Suprapubic skin (tissue), 4 donors: ENCODE data around the gene FEZF2. TPM values are rescaled to one million over a fixed set of nuclear protein-coding genes. Genes with fewer than 3 reads are reported as not detected.
A peak's percentile ranks its signal among the peaks of the same experiment; 100 is the strongest.

Experiments used
- DNase-seq, 2 donors: peaks; one replicate each; pipeline ENCODE4 v3.0.0-alpha.2; 2019; ENCODE audit warnings: low spot score in 2 of 2
- H3K27ac ChIP-seq: fragments of 200-600 bp; sonication (generic); one replicate; pipeline ENCODE4 v1.5.1; 2019
- H3K27me3 ChIP-seq: fragments of 200-600 bp; sonication (generic); one replicate; pipeline ENCODE4 v1.5.1; 2019
- H3K36me3 ChIP-seq: fragments of 200-600 bp; sonication (generic); one replicate; pipeline ENCODE4 v1.5.1; 2019
- H3K4me1 ChIP-seq: fragments of 200-600 bp; sonication (generic); one replicate; pipeline ENCODE4 v1.5.1; 2019
- H3K4me3 ChIP-seq: fragments of 200-600 bp; sonication (generic); one replicate; pipeline ENCODE4 v1.5.1; 2019; ENCODE audit warnings: mild to moderate bottlenecking
- H3K9me3 ChIP-seq: fragments of 200-600 bp; sonication (generic); one replicate; pipeline ENCODE4 v1.5.1; 2019
- CTCF ChIP-seq, 2 donors: fragments of 200-600 bp in 1 of 2; fragments of 450-650 bp in 1 of 2; sonication (generic) in 1 of 2; IDR thresholded peaks; one replicate each; pipeline ENCODE4 v1.5.1; 2016 to 2019; ENCODE audit warnings: antibody characterized with exemption in 2 of 2, mild to moderate bottlenecking in 1 of 2, moderate library complexity in 1 of 2
- EP300 ChIP-seq: sonication (generic); formaldehyde crosslinking; IDR thresholded peaks from one replicate; pipeline ENCODE4 v1.6.1; 2017; ENCODE audit warnings: antibody characterized with exemption
- POLR2A ChIP-seq, 2 donors: fragments of 450-650 bp; IDR thresholded peaks; one replicate each; pipeline ENCODE4 v1.6.1; 2017; ENCODE audit warnings: antibody characterized with exemption in 2 of 2, mild to moderate bottlenecking in 2 of 2, moderate library complexity in 2 of 2
- POLR2AphosphoS5 ChIP-seq, 3 donors: sonication (generic); formaldehyde crosslinking; IDR thresholded peaks; one replicate each; pipeline ENCODE4 v1.6.1; 2017; ENCODE audit warnings: antibody characterized with exemption in 3 of 3
- WGBS: methylation state at CpG from one replicate; pipeline ENCODE4 v1.1.5; 2018; 5-methylcytosine and 5-hydroxymethylcytosine counted together
- total RNA-seq, 4 donors: library from RNA; depleted of rRNA; stranded (reverse); fragments of >200 nt; gene quantifications; one replicate each; pipeline ENCODE4 v1.1.0, GENCODE V29; 2016

Gene FEZF2
- total RNA-seq, 4 donors from 2014 or later, result not detected

- Histone ChIP-seq H3K4me3 (no peak overlapping the region), H3K27ac (no peak overlapping the region), H3K4me1 (no peaks in the 10 kb centered on the region), H3K27me3 (no peaks in the 10 kb centered on the region), H3K9me3 (no peaks in the 10 kb centered on the region), H3K36me3 (peaks cover 7% of the 10 kb centered on the region)
- no peak for DNase-seq
- TF ChIP-seq POLR2AphosphoS5 (IDR thresholded peaks at IDR 0.05) (no peak), POLR2A (IDR thresholded peaks at IDR 0.05) (no peak), CTCF (IDR thresholded peaks at IDR 0.05) (peak; percentile 14 to 33), EP300 (no peak)
- WGBS, result 53% methylated on average over 2 of the region's 2 CpGs
These were observed 40.5 kb downstream of the FEZF2 start for GRCh38 chr3:62332835-62333244.

GRCh38 chr3:62332017-62332416, 41.3 kb downstream of the FEZF2 start:
- Histone ChIP-seq H3K4me3 (no peak overlapping the region), H3K36me3 (peaks cover 7% of the 10 kb centered on the region), H3K4me1 (no peaks in the 10 kb centered on the region), H3K9me3 (no peaks in the 10 kb centered on the region), H3K27ac (no peak overlapping the region), H3K27me3 (no peaks in the 10 kb centered on the region)
- no peak for DNase-seq
- TF ChIP-seq POLR2AphosphoS5 (IDR thresholded peaks at IDR 0.05) (no peak), CTCF (IDR thresholded peaks at IDR 0.05) (no peak), POLR2A (IDR thresholded peaks at IDR 0.05) (no peak), EP300 (no peak)
- 69% methylated on average over 1 of the region's 1 CpG for WGBS

GRCh38 chr3:62329971-62330370, 43.4 kb downstream of the FEZF2 start:
- Histone ChIP-seq H3K4me3 (no peak overlapping the region), H3K27me3 (no peaks in the 10 kb centered on the region), H3K4me1 (no peaks in the 10 kb centered on the region), H3K27ac (no peak overlapping the region), H3K36me3 (peaks cover 7% of the 10 kb centered on the region), H3K9me3 (no peaks in the 10 kb centered on the region)
- WGBS, result 64% methylated on average over 5 of the region's 5 CpGs
- TF ChIP-seq POLR2AphosphoS5 (IDR thresholded peaks at IDR 0.05) (no peak), EP300 (no peak)
- no peak for DNase-seq

- Histone ChIP-seq H3K27ac (no peak overlapping the region), H3K9me3 (no peaks in the 10 kb centered on the region), H3K4me3 (no peak overlapping the region), H3K4me1 (no peaks in the 10 kb centered on the region), H3K27me3 (no peaks in the 10 kb centered on the region), H3K36me3 (peaks cover 22% of the 10 kb centered on the region)
- TF ChIP-seq POLR2AphosphoS5 (IDR thresholded peaks at IDR 0.05), result no peak
- TF ChIP-seq EP300, result no peak
- no peak for TF ChIP-seq POLR2A (IDR thresholded peaks at IDR 0.05)
- TF ChIP-seq CTCF (IDR thresholded peaks at IDR 0.05), result no peak
- no peak for DNase-seq
- 95% methylated on average over 8 of the region's 8 CpGs for WGBS
These were observed 47.5 kb downstream of the FEZF2 start for GRCh38 chr3:62325896-62326295.

GRCh38 chr3:62323241-62323640, 50.1 kb downstream of the FEZF2 start:
- no peak for DNase-seq
- Histone ChIP-seq H3K27ac (no peak overlapping the region), H3K4me1 (peaks cover 13% of the 10 kb centered on the region), H3K27me3 (no peaks in the 10 kb centered on the region), H3K9me3 (no peaks in the 10 kb centered on the region), H3K4me3 (no peak overlapping the region), H3K36me3 (peaks cover 22% of the 10 kb centered on the region)
- TF ChIP-seq POLR2AphosphoS5 (IDR thresholded peaks at IDR 0.05) (no peak), POLR2A (IDR thresholded peaks at IDR 0.05) (no peak), EP300 (no peak), CTCF (IDR thresholded peaks at IDR 0.05) (no peak)
- WGBS, result 93% methylated on average over 1 of the region's 1 CpG
